K562 (cell line): ENCODE results near the gene PGLYRP4. TPM values are rescaled to one million over a fixed set of nuclear protein-coding genes. Genes with fewer than 3 reads are reported as not detected.

Experiments used
- ATAC-seq: fragments of 200-7000 bp; cut with Tn5 transposase; 3 replicates; pipeline ENCODE4 v1.9.1; 2020; ENCODE audit warnings: moderate library complexity
- BruUV-seq: library from RNA; stranded (reverse); fragments of 400-500 nt; replicated peaks from 2 replicates; lab custom pipeline; 2021; lab: Mats Ljungman, UMichigan
- CTCF ChIA-PET: fragments of 300-600 bp; formaldehyde crosslinking; extraction: SDS; loops from one replicate; lab custom pipeline; 2021; ENCODE audit warnings: low intra/inter-chr PET ratio; lab: Yijun Ruan, JAX
- POLR2A ChIA-PET: fragments of 300-600, 350-650 bp; sonication (Branson Sonifier 250); formaldehyde crosslinking; extraction: SDS; loops from one replicate; lab custom pipeline; 2021; ENCODE audit warnings: antibody characterized with exemption, inconsistent platforms; lab: Yijun Ruan, JAX
- DNase-seq, 4 experiments: peaks; one replicate each; pipeline versions ENCODE4 v3.0.0 to v3.0.0-alpha.2; 2011 to 2018; ENCODE audit warnings: low spot score in 3 of 4, mixed read lengths in 3 of 4; ENCODE audit errors: extremely low read depth in 1 of 4
- FAIRE-seq: peaks from 2 replicates; lab custom pipeline; 2011; peaks lifted over from hg19 to GRCh38; lab: Jason Lieb, UNC
- H2AFZ ChIP-seq: 2 replicates; pipeline ENCODE4 v1.6.0; 2011; ENCODE audit warnings: low read depth, low read length, control low read depth, inconsistent platforms
- H3K27ac ChIP-seq: fragments of 200-600 bp; 3 replicates; pipeline ENCODE4 v1.8.0; 2011; ENCODE audit warnings: low read depth, mild to moderate bottlenecking, control low read depth, inconsistent platforms, low read length, moderate library complexity, mixed read lengths; ENCODE audit errors: extremely low read depth
- H3K27me3 ChIP-seq, 2 experiments: fragments of 300-600 bp in 1 of 2; 2 replicates in 1 of 2; 3 replicates in 1 of 2; pipeline versions ENCODE4 v1.6.0 to v1.8.0; 2011; ENCODE audit warnings: inconsistent platforms in 2 of 2, low read length in 2 of 2, mild to moderate bottlenecking in 1 of 2, mixed read lengths in 1 of 2, moderate library complexity in 1 of 2; ENCODE audit not compliant: control insufficient read depth in 2 of 2, insufficient read depth in 2 of 2
- H3K36me3 ChIP-seq: fragments of 300-600 bp; 3 replicates; pipeline ENCODE4 v1.8.0; 2011; ENCODE audit warnings: mild to moderate bottlenecking, low read length, inconsistent platforms; ENCODE audit not compliant: control insufficient read depth, insufficient read depth
- H3K4me1 ChIP-seq, 2 experiments: fragments of 200-600 bp in 1 of 2; replicated peaks in 1 of 2; 2 replicates in 1 of 2; 3 replicates in 1 of 2; pipeline versions ENCODE4 v1.5.1 to v1.8.0; 2011; ENCODE audit warnings: inconsistent platforms in 2 of 2, low read length in 2 of 2, mild to moderate bottlenecking in 1 of 2, mixed read lengths in 1 of 2, moderate library complexity in 1 of 2; ENCODE audit not compliant: control insufficient read depth in 2 of 2, insufficient read depth in 2 of 2
- H3K4me2 ChIP-seq: 2 replicates; pipeline ENCODE4 v1.6.1; 2011; ENCODE audit warnings: low read length, control low read depth, inconsistent platforms, mixed read lengths; ENCODE audit not compliant: insufficient read depth
- H3K4me3 ChIP-seq: fragments of 200-600 bp; sonication (generic), shearing (Covaris generic); 2 replicates; pipeline ENCODE4 v1.5.1; 2016; ENCODE audit warnings: control low read depth, inconsistent platforms
- H3K79me2 ChIP-seq: fragments of 200-600 bp; 3 replicates; pipeline ENCODE4 v1.8.0; 2011; ENCODE audit warnings: low read length, inconsistent platforms; ENCODE audit not compliant: control insufficient read depth, insufficient read depth
- H3K9ac ChIP-seq, 2 experiments: 2 replicates each; pipeline versions ENCODE4 v1.6.0 to v1.6.1; 2011; ENCODE audit warnings: low read depth in 2 of 2, low read length in 2 of 2, control low read depth in 1 of 2, inconsistent platforms in 1 of 2, mild to moderate bottlenecking in 1 of 2, mixed read lengths in 1 of 2; ENCODE audit not compliant: insufficient read depth in 1 of 2
- H3K9me1 ChIP-seq: one replicate; pipeline ENCODE4 v1.6.0; 2011; ENCODE audit warnings: inconsistent platforms, mild to moderate bottlenecking, low read length, moderate library complexity; ENCODE audit not compliant: control insufficient read depth, insufficient read depth
- H3K9me3 ChIP-seq: replicated peaks from 2 replicates; pipeline ENCODE4 v1.5.1; 2011; ENCODE audit warnings: low read depth, low read length, inconsistent platforms; ENCODE audit not compliant: control insufficient read depth, insufficient read depth
- H4K20me1 ChIP-seq: replicated peaks from 2 replicates; pipeline ENCODE4 v1.6.1; 2011; ENCODE audit warnings: low read length, inconsistent platforms, mixed read lengths; ENCODE audit not compliant: control insufficient read depth, insufficient read depth
- BHLHE40 ChIP-seq: IDR thresholded peaks from 2 replicates; pipeline ENCODE4 v1.6.1; 2011; ENCODE audit warnings: low read length, improper control_type of control experiment
- CBX1 ChIP-seq: sonication (generic); IDR thresholded peaks from 2 replicates; pipeline ENCODE4 v1.6.1; 2016; ENCODE audit warnings: antibody characterized with exemption, low read depth, mild to moderate bottlenecking
- FOXM1 ChIP-seq, 2 experiments: fragments of 450-650 bp in 1 of 2; sonication (generic) in 1 of 2; formaldehyde crosslinking in 1 of 2; IDR thresholded peaks; 2 replicates each; pipeline versions ENCODE4 v1.6.1 to v1.9.0; 2017 to 2022; ENCODE audit warnings: low read depth in 2 of 2, mild to moderate bottlenecking in 2 of 2, missing genetic modification reagents in 1 of 2, moderate library complexity in 1 of 2
- GTF2B ChIP-seq: IDR thresholded peaks from 2 replicates; pipeline ENCODE4 v1.6.1; 2011; ENCODE audit not compliant: insufficient read length; ENCODE audit errors: extremely low read depth
- HLTF ChIP-seq: fragments of 450-650 bp; IDR thresholded peaks from 2 replicates; pipeline ENCODE4 v1.6.1; 2016
- MCM3 ChIP-seq: fragments of 450-650 bp; IDR thresholded peaks from 2 replicates; pipeline ENCODE4 v1.6.1; 2016
- NR4A1 ChIP-seq, 2 experiments: fragments of 250-450 bp in 1 of 2; fragments of 450-650 bp in 1 of 2; sonication (Bioruptor Pico) in 1 of 2; IDR thresholded peaks; 2 replicates each; pipeline versions ENCODE4 v1.4.0 to v1.6.1; 2016 to 2020; ENCODE audit warnings: mild to moderate bottlenecking in 2 of 2, missing compliant biosample characterization in 1 of 2, missing genetic modification characterization in 1 of 2, moderate library complexity in 1 of 2
- SMAD3 ChIP-seq: fragments of 450-650 bp; formaldehyde crosslinking; conservative IDR thresholded peaks from 2 replicates; pipeline ENCODE4 v1.4.0; 2020; ENCODE audit warnings: mild to moderate bottlenecking
- SNAPC5 ChIP-seq: fragments of 250-450 bp; sonication (Bioruptor Pico); IDR thresholded peaks from 2 replicates; pipeline ENCODE4 v1.8.0; 2021; ENCODE audit warnings: moderate library complexity, mild to moderate bottlenecking, inconsistent platforms
- WHSC1 ChIP-seq: IDR thresholded peaks from one replicate; pipeline ENCODE4 v1.6.1; 2012; ENCODE audit warnings: low read length, control low read depth, inconsistent platforms
- ZBED1 ChIP-seq: IDR thresholded peaks from 2 replicates; pipeline ENCODE4 v1.6.1; 2014
- ZNF445 ChIP-seq: fragments of 250-450 bp; sonication (Bioruptor Pico); IDR thresholded peaks from 2 replicates; pipeline ENCODE4 v1.4.0; 2020; ENCODE audit warnings: low read depth, mild to moderate bottlenecking, moderate library complexity
- ZNF695 ChIP-seq: fragments of 450-650 bp; formaldehyde crosslinking; IDR thresholded peaks from 2 replicates; pipeline ENCODE4 v1.4.0; 2020; ENCODE audit warnings: mild to moderate bottlenecking, moderate library complexity
- WGBS: fragments of 100-300 bp; shearing (Covaris generic); methylation state at CpG from one replicate; pipeline ENCODE4 v1.1.6; 2016; ENCODE audit warnings: low coverage, mixed read lengths; ENCODE audit not compliant: insufficient coverage; ENCODE audit errors: missing lambda C conversion rate; 5-methylcytosine and 5-hydroxymethylcytosine counted together
- in situ Hi-C: fragments of 300-500 bp; cut with MboI; formaldehyde crosslinking; loops from 4 replicates; pipeline ENCODE4 v1.15.0; 2018; ENCODE audit warnings: inconsistent platforms, mixed read lengths
- intact Hi-C: fragments of 100-400 bp; cut with micrococcal nuclease; formaldehyde crosslinking; loops from 2 replicates; pipeline ENCODE4 v1.14.2; 2022
- polyA plus RNA-seq, 8 experiments: library from polyadenylated mRNA; depleted of rRNA in 4 of 8; stranded (reverse) in 5 of 8; unstranded in 3 of 8; fragments of >200 nt; fragmentation: Nextera tagmentation in 2 of 8; fragmentation: Illumina TruSeq in 1 of 8; extraction: Ambion mirVana in 2 of 8; extraction: Trizol in 1 of 8; gene quantifications; 2 replicates each; pipeline versions ENCODE4 v1.2.1 to v1.2.3, GENCODE V29; 2011 to 2014; ENCODE audit warnings: inconsistent platforms in 1 of 8, missing spikeins in 1 of 8
- total RNA-seq, 7 experiments: library from RNA; depleted of rRNA in 6 of 7; stranded (reverse); fragments of >200 nt in 6 of 7; fragmentation: Illumina TruSeq in 2 of 7; extraction: Trizol in 2 of 7; gene quantifications; 2 replicates each; pipeline versions ENCODE4 v1.2.1 to v1.2.3, GENCODE V29; 2011 to 2021; ENCODE audit warnings: low replicate concordance in 1 of 7
- TF ChIP-seq, protein P1 (sequence below): sonication (generic); formaldehyde crosslinking; IDR thresholded peaks from 2 replicates; pipeline ENCODE4 v1.8.1; 2023; ENCODE audit warnings: mild to moderate bottlenecking, missing genetic modification reagents
- TF ChIP-seq, protein P2 (sequence below), 3 experiments: IDR thresholded peaks in 2 of 3; conservative IDR thresholded peaks in 1 of 3; 2 replicates each; pipeline ENCODE4 v1.5.1; 2011 to 2012; ENCODE audit warnings: low read length in 3 of 3, mild to moderate bottlenecking in 3 of 3, control low read depth in 2 of 3, improper control_type of control experiment in 1 of 3, inconsistent platforms in 1 of 3, low read depth in 1 of 3, mixed read lengths in 1 of 3, moderate library complexity in 1 of 3; ENCODE audit not compliant: insufficient read depth in 2 of 3
- TF ChIP-seq, protein P3 (sequence below): fragments of 250-450 bp; sonication (Bioruptor Pico); IDR thresholded peaks from 2 replicates; pipeline ENCODE4 v1.5.0; 2021

PGLYRP4 gene
- total and polyA plus RNA-seq, 9 of the 15 experiments (the other 6 are each of a cell fraction or from before 2014, with no cell fraction given) = 0.06 to 0.13 (median 0.11) TPM; not detected in 6

GRCh38 chr1:153307221-153307600, 41.4 kb downstream of the PGLYRP4 start:
- Histone ChIP-seq H3K9me1 (no peaks in the 10 kb centered on the region), H3K27ac (no peak overlapping the region), H4K20me1 (no peaks in the 10 kb centered on the region), H3K9ac (no peak overlapping the region), H3K4me2 (no peak overlapping the region), H3K4me1 (peaks cover 0 to 4% of the 10 kb centered on the region in 2 experiments; a peak in 1 of 5 replicates), H3K9me3 (no peaks in the 10 kb centered on the region), H3K36me3 (no peaks in the 10 kb centered on the region), H3K27me3 (peaks cover 15 to 40% of the 10 kb centered on the region in 2 experiments), H3K79me2 (no peaks in the 10 kb centered on the region), H2AFZ (no peak overlapping the region), H3K4me3 (no peak overlapping the region)
- POLR2A ChIA-PET = interaction anchor here (0.5 kb wide), 1 partner anchor 13 kb away, joined by 3 read pairs; no protein-coding TSS in a partner anchor
- no peak for ATAC-seq
- no peak for FAIRE-seq
- intact Hi-C loops = no loop called here
- CTCF ChIA-PET = no interaction called here
- DNase-seq = no peak
- 8% methylated on average over 9 of the region's 10 CpGs for WGBS
- BruUV-seq = no TSS peak
- TF ChIP-seq CBX1 = no peak
- TF ChIP-seq, protein P1, sequence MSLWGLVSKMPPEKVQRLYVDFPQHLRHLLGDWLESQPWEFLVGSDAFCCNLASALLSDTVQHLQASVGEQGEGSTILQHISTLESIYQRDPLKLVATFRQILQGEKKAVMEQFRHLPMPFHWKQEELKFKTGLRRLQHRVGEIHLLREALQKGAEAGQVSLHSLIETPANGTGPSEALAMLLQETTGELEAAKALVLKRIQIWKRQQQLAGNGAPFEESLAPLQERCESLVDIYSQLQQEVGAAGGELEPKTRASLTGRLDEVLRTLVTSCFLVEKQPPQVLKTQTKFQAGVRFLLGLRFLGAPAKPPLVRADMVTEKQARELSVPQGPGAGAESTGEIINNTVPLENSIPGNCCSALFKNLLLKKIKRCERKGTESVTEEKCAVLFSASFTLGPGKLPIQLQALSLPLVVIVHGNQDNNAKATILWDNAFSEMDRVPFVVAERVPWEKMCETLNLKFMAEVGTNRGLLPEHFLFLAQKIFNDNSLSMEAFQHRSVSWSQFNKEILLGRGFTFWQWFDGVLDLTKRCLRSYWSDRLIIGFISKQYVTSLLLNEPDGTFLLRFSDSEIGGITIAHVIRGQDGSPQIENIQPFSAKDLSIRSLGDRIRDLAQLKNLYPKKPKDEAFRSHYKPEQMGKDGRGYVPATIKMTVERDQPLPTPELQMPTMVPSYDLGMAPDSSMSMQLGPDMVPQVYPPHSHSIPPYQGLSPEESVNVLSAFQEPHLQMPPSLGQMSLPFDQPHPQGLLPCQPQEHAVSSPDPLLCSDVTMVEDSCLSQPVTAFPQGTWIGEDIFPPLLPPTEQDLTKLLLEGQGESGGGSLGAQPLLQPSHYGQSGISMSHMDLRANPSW (CRISPR knock-in tag) = no peak
- no peak for TF ChIP-seq ZNF445 (CRISPR knock-in tag)
- no peak for TF ChIP-seq ZBED1
- TF ChIP-seq GTF2B = no peak
- no peak for TF ChIP-seq BHLHE40
- TF ChIP-seq SMAD3 = no peak
- no peak for TF ChIP-seq HLTF
- TF ChIP-seq, protein P2, sequence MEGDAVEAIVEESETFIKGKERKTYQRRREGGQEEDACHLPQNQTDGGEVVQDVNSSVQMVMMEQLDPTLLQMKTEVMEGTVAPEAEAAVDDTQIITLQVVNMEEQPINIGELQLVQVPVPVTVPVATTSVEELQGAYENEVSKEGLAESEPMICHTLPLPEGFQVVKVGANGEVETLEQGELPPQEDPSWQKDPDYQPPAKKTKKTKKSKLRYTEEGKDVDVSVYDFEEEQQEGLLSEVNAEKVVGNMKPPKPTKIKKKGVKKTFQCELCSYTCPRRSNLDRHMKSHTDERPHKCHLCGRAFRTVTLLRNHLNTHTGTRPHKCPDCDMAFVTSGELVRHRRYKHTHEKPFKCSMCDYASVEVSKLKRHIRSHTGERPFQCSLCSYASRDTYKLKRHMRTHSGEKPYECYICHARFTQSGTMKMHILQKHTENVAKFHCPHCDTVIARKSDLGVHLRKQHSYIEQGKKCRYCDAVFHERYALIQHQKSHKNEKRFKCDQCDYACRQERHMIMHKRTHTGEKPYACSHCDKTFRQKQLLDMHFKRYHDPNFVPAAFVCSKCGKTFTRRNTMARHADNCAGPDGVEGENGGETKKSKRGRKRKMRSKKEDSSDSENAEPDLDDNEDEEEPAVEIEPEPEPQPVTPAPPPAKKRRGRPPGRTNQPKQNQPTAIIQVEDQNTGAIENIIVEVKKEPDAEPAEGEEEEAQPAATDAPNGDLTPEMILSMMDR (IDR thresholded peaks at IDR 0.05 in 2 of 3, conservative IDR thresholded peaks at IDR 0.05 in 1 of 3; ENCODE audit: insufficient read depth in 2 of 3, low read depth in 1 of 3, low read length in 3 of 3) = no peak
- TF ChIP-seq, protein P3, sequence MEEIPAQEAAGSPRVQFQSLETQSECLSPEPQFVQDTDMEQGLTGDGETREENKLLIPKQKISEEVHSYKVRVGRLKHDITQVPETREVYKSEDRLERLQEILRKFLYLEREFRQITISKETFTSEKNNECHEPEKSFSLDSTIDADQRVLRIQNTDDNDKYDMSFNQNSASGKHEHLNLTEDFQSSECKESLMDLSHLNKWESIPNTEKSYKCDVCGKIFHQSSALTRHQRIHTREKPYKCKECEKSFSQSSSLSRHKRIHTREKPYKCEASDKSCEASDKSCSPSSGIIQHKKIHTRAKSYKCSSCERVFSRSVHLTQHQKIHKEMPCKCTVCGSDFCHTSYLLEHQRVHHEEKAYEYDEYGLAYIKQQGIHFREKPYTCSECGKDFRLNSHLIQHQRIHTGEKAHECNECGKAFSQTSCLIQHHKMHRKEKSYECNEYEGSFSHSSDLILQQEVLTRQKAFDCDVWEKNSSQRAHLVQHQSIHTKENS (CRISPR knock-in tag) = no peak
- no peak for TF ChIP-seq NR4A1 (CRISPR knock-in tag; IDR thresholded peaks at IDR 0.05)
- no peak for TF ChIP-seq NR4A1 (tag; IDR thresholded peaks at IDR 0.05)
- no peak for TF ChIP-seq WHSC1
- TF ChIP-seq ZNF695 = no peak
- no peak for TF ChIP-seq FOXM1 (IDR thresholded peaks at IDR 0.05; ENCODE audit: low read depth)
- no peak for TF ChIP-seq FOXM1 (CRISPR knock-in tag; IDR thresholded peaks at IDR 0.05; ENCODE audit: low read depth)
- no peak for TF ChIP-seq SNAPC5 (CRISPR knock-in tag)
- no peak for TF ChIP-seq MCM3
- in situ Hi-C loops = no loop called here
